ENCODE measurements around the gene CES4A.

- TF ChIP-seq, protein P1, sequence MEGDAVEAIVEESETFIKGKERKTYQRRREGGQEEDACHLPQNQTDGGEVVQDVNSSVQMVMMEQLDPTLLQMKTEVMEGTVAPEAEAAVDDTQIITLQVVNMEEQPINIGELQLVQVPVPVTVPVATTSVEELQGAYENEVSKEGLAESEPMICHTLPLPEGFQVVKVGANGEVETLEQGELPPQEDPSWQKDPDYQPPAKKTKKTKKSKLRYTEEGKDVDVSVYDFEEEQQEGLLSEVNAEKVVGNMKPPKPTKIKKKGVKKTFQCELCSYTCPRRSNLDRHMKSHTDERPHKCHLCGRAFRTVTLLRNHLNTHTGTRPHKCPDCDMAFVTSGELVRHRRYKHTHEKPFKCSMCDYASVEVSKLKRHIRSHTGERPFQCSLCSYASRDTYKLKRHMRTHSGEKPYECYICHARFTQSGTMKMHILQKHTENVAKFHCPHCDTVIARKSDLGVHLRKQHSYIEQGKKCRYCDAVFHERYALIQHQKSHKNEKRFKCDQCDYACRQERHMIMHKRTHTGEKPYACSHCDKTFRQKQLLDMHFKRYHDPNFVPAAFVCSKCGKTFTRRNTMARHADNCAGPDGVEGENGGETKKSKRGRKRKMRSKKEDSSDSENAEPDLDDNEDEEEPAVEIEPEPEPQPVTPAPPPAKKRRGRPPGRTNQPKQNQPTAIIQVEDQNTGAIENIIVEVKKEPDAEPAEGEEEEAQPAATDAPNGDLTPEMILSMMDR (conservative IDR thresholded peaks at IDR 0.05), result no peak
- TF ChIP-seq EZH2 (IDR thresholded peaks at IDR 0.05; ENCODE audit: low read depth), result no peak
Measured at GRCh38 chr16:66958857-66959703, 29.3 kb upstream of the CES4A start.
